BJ (cell line): ENCODE results near the gene PRRT2. TPM values are rescaled to one million over a fixed set of nuclear protein-coding genes. Genes with fewer than 3 reads are reported as not detected.

ENCODE experiments used
- CTCF ChIA-PET: fragments of 350-600 bp; formaldehyde crosslinking; extraction: SDS; loops from one replicate; lab custom pipeline; 2021; ENCODE audit warnings: antibody characterized with exemption, inconsistent platforms; lab: Yijun Ruan, JAX
- POLR2A ChIA-PET: fragments of 300-600 bp; sonication (Branson Sonifier 250); formaldehyde crosslinking; extraction: SDS; loops from one replicate; lab custom pipeline; 2021; ENCODE audit warnings: antibody characterized with exemption; lab: Charles Lee
- DNase-seq: peaks from one replicate; pipeline ENCODE4 v3.0.0-alpha.2; 2011; ENCODE audit warnings: low read depth
- H3K27me3 ChIP-seq: 2 replicates; pipeline ENCODE4 v1.6.0; 2011; ENCODE audit warnings: low read length; ENCODE audit not compliant: control insufficient read depth, insufficient read depth
- H3K36me3 ChIP-seq: 2 replicates; pipeline ENCODE4 v1.5.1; 2011; ENCODE audit warnings: low read length; ENCODE audit not compliant: control insufficient read depth, insufficient read depth
- H3K4me3 ChIP-seq: 2 replicates; pipeline ENCODE4 v1.5.1; 2011; ENCODE audit warnings: low read depth, mild to moderate bottlenecking, control low read depth, low read length
- polyA plus RNA-seq: library from polyadenylated mRNA; depleted of rRNA; stranded (reverse); fragments of >200 nt; gene quantifications from 2 replicates; pipeline ENCODE4 v1.2.3, GENCODE V29; 2011
- TF ChIP-seq, protein P1 (sequence below): IDR thresholded peaks from 2 replicates; pipeline ENCODE4 v1.5.1; 2011; ENCODE audit warnings: low read depth, mild to moderate bottlenecking, control low read depth, inconsistent platforms, low read length, moderate library complexity; ENCODE audit not compliant: insufficient read depth

The PRRT2 gene
- polyA plus RNA-seq, 1 experiment, result 7.6 TPM

DNA sequence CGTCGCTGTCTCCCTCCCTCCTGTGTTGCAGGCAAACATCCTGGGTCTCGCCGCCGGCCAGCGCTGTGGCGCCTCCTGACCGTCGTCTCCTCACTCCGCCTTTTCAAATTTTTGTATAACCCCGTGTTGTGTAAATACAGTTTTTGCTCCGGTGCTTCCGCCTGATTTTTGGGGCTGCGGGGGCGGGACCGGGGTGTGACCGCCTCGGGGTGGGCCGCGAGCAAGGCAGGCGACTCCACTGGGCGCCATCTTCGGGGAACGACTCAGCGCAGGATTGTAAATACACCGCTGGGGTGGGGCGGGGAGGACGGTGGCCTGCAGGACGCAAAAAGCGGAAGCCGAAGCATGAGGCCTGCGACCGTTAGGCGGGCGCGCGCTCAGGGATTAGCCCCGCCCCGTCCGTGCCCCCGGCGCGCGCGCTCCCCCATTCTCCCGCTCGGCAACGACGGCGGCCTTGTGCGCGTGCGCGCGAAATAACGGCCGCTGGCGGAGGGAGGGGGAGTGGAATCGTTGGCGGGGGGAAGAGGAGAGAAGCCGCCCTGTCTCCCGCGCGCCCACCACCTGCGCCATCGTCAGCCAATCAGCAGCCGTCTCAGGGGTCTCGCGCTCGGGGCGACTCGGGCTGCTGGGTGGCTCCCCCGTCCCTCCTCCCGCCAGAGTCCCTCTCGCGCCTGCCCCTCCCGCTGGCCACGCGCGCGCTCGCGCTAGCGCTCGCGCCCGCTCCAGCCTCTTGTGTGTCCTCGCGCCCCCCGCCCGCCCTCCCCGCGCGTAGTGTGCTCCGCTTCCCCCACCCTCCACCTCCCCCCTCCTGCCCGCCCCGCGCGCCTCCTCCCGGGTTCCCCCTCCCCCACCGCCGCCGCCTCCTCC lies 6.5 kb upstream of the PRRT2 start:
- ChIA-PET CTCF (interaction anchor here (0.6 to 5.4 kb wide), 5 partner anchors 11 to 227 kb away, joined by 3 to 35 read pairs (median 11); partner anchors contain the start of genes KIF22 and PAGR1), POLR2A (interaction anchor here (1.1 kb wide), 1 partner anchor 15 kb away, joined by 4 read pairs; the partner anchor contains the start of gene MVP)
- DNase-seq, result peak; percentile 76
- peaks cover 17% of the 10 kb centered on the region for H3K36me3 ChIP-seq
- peak overlapping the region; percentile 53 for H3K4me3 ChIP-seq
- H3K27me3 ChIP-seq, result no peaks in the 10 kb centered on the region
- TF ChIP-seq, protein P1, sequence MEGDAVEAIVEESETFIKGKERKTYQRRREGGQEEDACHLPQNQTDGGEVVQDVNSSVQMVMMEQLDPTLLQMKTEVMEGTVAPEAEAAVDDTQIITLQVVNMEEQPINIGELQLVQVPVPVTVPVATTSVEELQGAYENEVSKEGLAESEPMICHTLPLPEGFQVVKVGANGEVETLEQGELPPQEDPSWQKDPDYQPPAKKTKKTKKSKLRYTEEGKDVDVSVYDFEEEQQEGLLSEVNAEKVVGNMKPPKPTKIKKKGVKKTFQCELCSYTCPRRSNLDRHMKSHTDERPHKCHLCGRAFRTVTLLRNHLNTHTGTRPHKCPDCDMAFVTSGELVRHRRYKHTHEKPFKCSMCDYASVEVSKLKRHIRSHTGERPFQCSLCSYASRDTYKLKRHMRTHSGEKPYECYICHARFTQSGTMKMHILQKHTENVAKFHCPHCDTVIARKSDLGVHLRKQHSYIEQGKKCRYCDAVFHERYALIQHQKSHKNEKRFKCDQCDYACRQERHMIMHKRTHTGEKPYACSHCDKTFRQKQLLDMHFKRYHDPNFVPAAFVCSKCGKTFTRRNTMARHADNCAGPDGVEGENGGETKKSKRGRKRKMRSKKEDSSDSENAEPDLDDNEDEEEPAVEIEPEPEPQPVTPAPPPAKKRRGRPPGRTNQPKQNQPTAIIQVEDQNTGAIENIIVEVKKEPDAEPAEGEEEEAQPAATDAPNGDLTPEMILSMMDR, result no peak

DNA sequence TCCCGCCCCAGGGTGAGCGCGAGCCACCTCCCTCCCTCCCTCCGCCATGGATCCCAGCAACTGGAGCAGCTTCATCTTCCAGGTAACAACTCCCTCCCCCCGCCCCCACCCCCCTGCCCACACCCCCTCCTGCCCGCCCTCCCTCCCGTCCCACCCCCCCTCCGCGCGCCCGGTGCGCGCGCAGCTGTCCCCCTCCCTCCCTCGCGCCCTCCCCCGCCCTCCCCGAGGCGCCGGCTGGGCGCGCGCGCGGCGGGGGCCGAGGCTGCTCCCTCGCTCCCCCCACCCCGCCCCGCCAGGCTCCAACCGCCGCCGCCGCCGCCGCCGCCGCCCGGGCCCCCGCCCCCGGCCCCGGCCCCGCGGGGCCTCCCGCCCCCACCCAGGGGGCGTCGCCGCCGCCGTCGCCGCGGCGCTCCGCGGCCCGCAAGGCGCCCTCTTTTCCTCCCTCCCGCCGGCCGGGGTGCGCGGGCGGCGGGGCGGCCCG lies 5.9 kb upstream of the PRRT2 start, which contains the start of gene MAZ:
Gene MAZ, plus strand, starts transcription at position 431 of the 481 bp plus-strand sequence. CDS start 173 bp downstream, outside the sequence.
- TF ChIP-seq, protein P1, result no peak
- Histone ChIP-seq H3K4me3 (peak within 1 kb of the TSS; percentile 67), H3K36me3 (peaks cover 17% of the 10 kb centered on the region), H3K27me3 (no peaks in the 10 kb centered on the region)
- CTCF ChIA-PET, result interaction anchor here (2.8 to 3.0 kb wide), 3 partner anchors 10 to 42 kb away, joined by 15 to 30 read pairs (median 15); partner anchors contain the start of genes MVP and PAGR1
- POLR2A ChIA-PET, result no interaction called here
- DNase-seq, result no peak

DNA sequence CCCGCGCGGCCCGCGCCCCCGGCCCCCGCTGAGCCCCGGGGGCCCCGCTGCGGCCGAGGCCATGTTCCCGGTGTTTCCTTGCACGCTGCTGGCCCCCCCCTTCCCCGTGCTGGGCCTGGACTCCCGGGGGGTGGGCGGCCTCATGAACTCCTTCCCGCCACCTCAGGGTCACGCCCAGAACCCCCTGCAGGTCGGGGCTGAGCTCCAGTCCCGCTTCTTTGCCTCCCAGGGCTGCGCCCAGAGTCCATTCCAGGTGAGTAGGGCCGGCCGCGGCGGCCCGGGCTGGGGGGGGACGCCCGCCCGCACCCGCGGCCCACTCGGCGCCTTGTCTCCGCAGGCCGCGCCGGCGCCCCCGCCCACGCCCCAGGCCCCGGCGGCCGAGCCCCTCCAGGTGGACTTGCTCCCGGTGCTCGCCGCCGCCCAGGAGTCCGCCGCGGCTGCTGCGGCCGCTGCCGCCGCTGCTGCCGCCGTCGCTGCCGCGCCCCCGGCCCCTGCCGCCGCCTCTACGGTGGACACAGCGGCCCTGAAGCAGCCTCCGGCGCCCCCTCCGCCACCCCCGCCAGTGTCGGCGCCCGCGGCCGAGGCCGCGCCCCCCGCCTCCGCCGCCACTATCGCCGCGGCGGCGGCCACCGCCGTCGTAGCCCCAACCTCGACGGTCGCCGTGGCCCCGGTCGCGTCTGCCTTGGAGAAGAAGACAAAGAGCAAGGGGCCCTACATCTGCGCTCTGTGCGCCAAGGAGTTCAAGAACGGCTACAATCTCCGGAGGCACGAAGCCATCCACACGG lies 5.2 kb upstream of the PRRT2 start:
- ChIA-PET POLR2A (interaction anchor here (0.6 to 1.4 kb wide), 2 partner anchors 9 to 98 kb away, joined by 3 to 4 read pairs; partner anchors contain the start of gene PAGR1), CTCF (interaction anchor here (0.6 to 3.0 kb wide), 15 partner anchors 10 to 248 kb away, joined by 3 to 30 read pairs (median 6); partner anchors contain the start of genes ASPHD1, KIF22, MVP and PAGR1)
- peaks cover 16% of the 10 kb centered on the region for H3K36me3 ChIP-seq
- no peaks in the 10 kb centered on the region for H3K27me3 ChIP-seq
- DNase-seq, result no peak
- peak overlapping the region; percentile 67 for H3K4me3 ChIP-seq
- TF ChIP-seq, protein P1, result no peak

DNA sequence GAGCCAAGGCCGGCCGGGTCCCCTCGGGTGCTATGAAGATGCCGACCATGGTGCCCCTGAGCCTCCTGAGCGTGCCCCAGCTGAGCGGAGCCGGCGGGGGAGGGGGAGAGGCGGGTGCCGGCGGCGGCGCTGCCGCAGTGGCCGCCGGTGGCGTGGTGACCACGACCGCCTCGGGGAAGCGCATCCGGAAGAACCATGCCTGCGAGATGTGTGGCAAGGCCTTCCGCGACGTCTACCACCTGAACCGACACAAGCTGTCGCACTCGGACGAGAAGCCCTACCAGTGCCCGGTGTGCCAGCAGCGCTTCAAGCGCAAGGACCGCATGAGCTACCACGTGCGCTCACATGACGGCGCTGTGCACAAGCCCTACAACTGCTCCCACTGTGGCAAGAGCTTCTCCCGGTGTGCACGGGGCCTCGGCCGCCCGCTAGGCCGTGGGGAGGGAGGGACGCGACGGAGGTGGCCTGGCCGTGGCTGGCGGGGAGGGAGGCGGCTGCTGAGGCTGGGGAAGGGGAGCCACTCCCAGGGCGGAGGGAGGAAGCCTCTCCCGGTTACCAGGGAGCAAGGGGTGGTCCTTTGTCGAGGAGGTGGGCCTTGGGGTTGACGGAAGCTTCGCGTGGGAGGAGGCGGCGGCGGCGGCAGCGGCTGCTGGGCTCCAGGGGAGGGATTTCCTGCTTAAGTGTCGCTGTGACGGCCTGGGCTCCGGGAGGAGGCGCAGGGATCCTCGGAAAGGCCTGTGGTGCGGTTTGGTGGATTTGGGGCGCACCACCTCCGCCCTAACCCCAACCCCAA lies 4.4 kb upstream of the PRRT2 start:
- CTCF ChIA-PET, result interaction anchor here (0.6 to 3.0 kb wide), 17 partner anchors 9 to 248 kb away, joined by 3 to 30 read pairs (median 5); partner anchors contain the start of genes ASPHD1, KIF22, MVP and PAGR1
- H3K27me3 ChIP-seq, result no peaks in the 10 kb centered on the region
- peaks cover 16% of the 10 kb centered on the region for H3K36me3 ChIP-seq
- DNase-seq, result peak; percentile 65
- POLR2A ChIA-PET, result interaction anchor here (0.6 to 1.4 kb wide), 2 partner anchors 8 to 98 kb away, joined by 3 to 4 read pairs; partner anchors contain the start of gene PAGR1
- peak overlapping the region; percentile 67 for H3K4me3 ChIP-seq
- TF ChIP-seq, protein P1, result peak; percentile 55
